HepG2 (cell line): ENCODE data around the gene ZNF581. TPM values are rescaled to one million over a fixed set of nuclear protein-coding genes. Genes with fewer than 3 reads are reported as not detected.

Experiments used
- FOXA1 ChIP-seq, 2 experiments: fragments of 450-650 bp in 1 of 2; sonication (generic) in 1 of 2; formaldehyde crosslinking in 1 of 2; IDR thresholded peaks; 2 replicates each; pipeline versions ENCODE4 v1.4.0 to v1.6.1; 2016 to 2020; ENCODE audit warnings: missing genetic modification reagents in 1 of 2
- HNF4A ChIP-seq: sonication (generic); formaldehyde crosslinking; IDR thresholded peaks from 2 replicates; pipeline ENCODE4 v1.4.0; 2020; ENCODE audit warnings: missing genetic modification reagents
- HOXA3 ChIP-seq: sonication (generic); formaldehyde crosslinking; IDR thresholded peaks from 2 replicates; pipeline ENCODE4 v1.5.0; 2020; ENCODE audit warnings: missing genetic modification reagents
- PAXIP1 ChIP-seq: sonication (generic); formaldehyde crosslinking; conservative IDR thresholded peaks from 2 replicates; pipeline ENCODE4 v1.4.0; 2020; ENCODE audit warnings: mild to moderate bottlenecking, missing genetic modification reagents, moderate library complexity
- POLR2AphosphoS5 ChIP-seq: IDR thresholded peaks from 2 replicates; pipeline ENCODE4 v1.6.1; 2012; ENCODE audit warnings: low read depth, low read length
- SIN3A ChIP-seq: IDR thresholded peaks from 2 replicates; pipeline ENCODE4 v1.6.1; 2011; ENCODE audit warnings: low read depth, mild to moderate bottlenecking, control low read depth, low read length, borderline replicate concordance
- SKIL ChIP-seq: sonication (generic); formaldehyde crosslinking; IDR thresholded peaks from 2 replicates; pipeline ENCODE4 v1.8.0; 2022; ENCODE audit warnings: missing genetic modification reagents, mild to moderate bottlenecking, moderate library complexity, borderline replicate concordance
- TEAD3 ChIP-seq: optimal IDR thresholded peaks from 2 replicates; pipeline ENCODE3; 2016; ENCODE audit warnings: borderline replicate concordance
- ZHX2 ChIP-seq, 2 experiments: sonication (generic) in 1 of 2; formaldehyde crosslinking in 1 of 2; IDR thresholded peaks; 2 replicates each; pipeline versions ENCODE4 v1.6.1 to v1.9.0; 2014 to 2022; ENCODE audit warnings: antibody characterized with exemption in 1 of 2, borderline replicate concordance in 1 of 2, inconsistent platforms in 1 of 2, low read depth in 1 of 2, missing genetic modification reagents in 1 of 2
- ZNF281 ChIP-seq: sonication (generic); formaldehyde crosslinking; IDR thresholded peaks from 2 replicates; pipeline ENCODE4 v1.4.0; 2020; ENCODE audit warnings: missing genetic modification reagents, borderline replicate concordance
- ZNF451 ChIP-seq: sonication (generic); formaldehyde crosslinking; IDR thresholded peaks from 2 replicates; pipeline ENCODE4 v1.5.0; 2020; ENCODE audit warnings: mild to moderate bottlenecking, missing genetic modification reagents
- polyA plus RNA-seq, 8 experiments: library from polyadenylated mRNA; depleted of rRNA in 3 of 8; stranded (reverse) in 7 of 8; unstranded in 1 of 8; fragments of >200 nt; fragmentation: Illumina TruSeq in 4 of 8; extraction: Trizol in 4 of 8; gene quantifications; 2 replicates each; pipeline versions ENCODE4 v1.2.1 to v1.2.3, GENCODE V29; 2011 to 2016; ENCODE audit warnings: low read depth in 4 of 8, missing spikeins in 1 of 8, mixed read lengths in 1 of 8; ENCODE audit not compliant: insufficient read depth in 1 of 8
- total RNA-seq, 5 experiments: library from RNA; depleted of rRNA; stranded (reverse); fragments of >200 nt; fragmentation: Illumina TruSeq; extraction: Trizol; gene quantifications; 2 replicates each; pipeline ENCODE4 v1.2.3, GENCODE V29; 2016; ENCODE audit warnings: low read depth in 1 of 5

Gene ZNF581
- total and polyA plus RNA-seq, 2 of the 13 experiments (the other 11 are each of a cell fraction or from before 2014, with no cell fraction given), result 19.6 to 49.5 TPM

- TF ChIP-seq PAXIP1 (CRISPR knock-in tag) (peak; percentile 95), TEAD3 (CRISPR knock-in tag) (peak; percentile 71), HNF4A (CRISPR knock-in tag) (peak; percentile 95), SKIL (CRISPR knock-in tag) (peak; percentile 68; the same call in 1 of the 2 replicates), SIN3A (no peak), ZHX2 (IDR thresholded peaks at IDR 0.05; ENCODE audit: low read depth) (no peak), ZHX2 (CRISPR knock-in tag; IDR thresholded peaks at IDR 0.05; ENCODE audit: borderline replicate concordance) (0 out of 2 replicates have a peak, but pooled peaks have one; percentile 40), POLR2AphosphoS5 (peak; percentile 70), FOXA1 (IDR thresholded peaks at IDR 0.05) (no peak), FOXA1 (CRISPR knock-in tag; IDR thresholded peaks at IDR 0.05) (peak; percentile 70), ZNF451 (CRISPR knock-in tag) (0 out of 2 replicates have a peak, but pooled peaks have one; percentile 43), HOXA3 (CRISPR knock-in tag) (peak; percentile 65), ZNF281 (CRISPR knock-in tag) (peak; percentile 5; the same call in 1 of the 2 replicates)
Measured at GRCh38 chr19:55683449-55684261, 40.2 kb downstream of the ZNF581 start (continued).
